Measurements from ENCODE around the gene RAPGEF2.

The RAPGEF2 gene

GRCh38 chr4:159197260-159197884 lies 94.5 kb downstream of the RAPGEF2 start:
- no peak for DNase-seq (ENCODE audit: low read depth)

GRCh38 chr4:159197885-159198269 lies 95.0 kb downstream of the RAPGEF2 start:
- DNase-seq (ENCODE audit: low read depth): no peak

- no peak for DNase-seq (ENCODE audit: low read depth)
Measured at GRCh38 chr4:159199826-159200225, 96.9 kb downstream of the RAPGEF2 start.

GRCh38 chr4:159201168-159201567 lies 98.3 kb downstream of the RAPGEF2 start:
- DNase-seq (ENCODE audit: low read depth): no peak

GRCh38 chr4:159204566-159204965 lies 101.7 kb downstream of the RAPGEF2 start:
- no peak for DNase-seq (ENCODE audit: low read depth)

GRCh38 chr4:159205466-159205865 lies 102.6 kb downstream of the RAPGEF2 start:
- no peak for DNase-seq (ENCODE audit: low read depth)

GRCh38 chr4:159206427-159206871 lies 103.6 kb downstream of the RAPGEF2 start:
- DNase-seq (ENCODE audit: low read depth): no peak

GRCh38 chr4:159209249-159209648 lies 106.4 kb downstream of the RAPGEF2 start:
- no peak for DNase-seq (ENCODE audit: low read depth)

- DNase-seq (ENCODE audit: low read depth): no peak
Measured at GRCh38 chr4:159210975-159211374, 108.1 kb downstream of the RAPGEF2 start.

- DNase-seq (ENCODE audit: low read depth): no peak
Measured at GRCh38 chr4:159212675-159213293, 109.9 kb downstream of the RAPGEF2 start.

GRCh38 chr4:159216834-159217233 lies 114.0 kb downstream of the RAPGEF2 start:
- DNase-seq (ENCODE audit: low read depth): no peak

- DNase-seq (ENCODE audit: low read depth): no peak
Measured at GRCh38 chr4:159219862-159220261, 117.0 kb downstream of the RAPGEF2 start.

GRCh38 chr4:159220353-159220752 lies 117.5 kb downstream of the RAPGEF2 start:
- DNase-seq (ENCODE audit: low read depth): no peak

- no peak for DNase-seq (ENCODE audit: low read depth)
Measured at GRCh38 chr4:159221280-159221679, 118.4 kb downstream of the RAPGEF2 start.

GRCh38 chr4:159222043-159222552 lies 119.2 kb downstream of the RAPGEF2 start:
- DNase-seq (ENCODE audit: low read depth): no peak

- no peak for DNase-seq (ENCODE audit: low read depth)
Measured at GRCh38 chr4:159224408-159224807, 121.5 kb downstream of the RAPGEF2 start.

GRCh38 chr4:159227378-159227777 lies 124.5 kb downstream of the RAPGEF2 start:
- no peak for DNase-seq (ENCODE audit: low read depth)

- no peak for DNase-seq (ENCODE audit: low read depth)
Measured at GRCh38 chr4:159227984-159228383, 125.1 kb downstream of the RAPGEF2 start.

- no peak for DNase-seq (ENCODE audit: low read depth)
Measured at GRCh38 chr4:159229164-159229563, 126.3 kb downstream of the RAPGEF2 start.

- DNase-seq (ENCODE audit: low read depth): no peak
Measured at GRCh38 chr4:159232465-159233106, 129.7 kb downstream of the RAPGEF2 start.

GRCh38 chr4:159235779-159236368 lies 133.0 kb downstream of the RAPGEF2 start:
- DNase-seq (ENCODE audit: low read depth): no peak

GRCh38 chr4:159237975-159238374 lies 135.1 kb downstream of the RAPGEF2 start:
- no peak for DNase-seq (ENCODE audit: low read depth)

- DNase-seq (ENCODE audit: low read depth): no peak
Measured at GRCh38 chr4:159238631-159239030, 135.8 kb downstream of the RAPGEF2 start.

Measured in activated T-helper 1 cell treated with Interleukin-2 at 50 U/mL for 16 hours (primary cell).